KMS-11 (cell line): ENCODE measurements around the gene PCGF1.

Experiments used
- H2AFZ ChIP-seq: fragments of 200-600 bp; sonication (generic); 2 replicates; pipeline ENCODE4 v1.6.1; 2016; ENCODE audit warnings: antibody characterized with exemption, mixed run types, low read depth
- H3K27ac ChIP-seq: fragments of 200-600 bp; sonication (generic); 2 replicates; pipeline ENCODE4 v1.6.1; 2016; ENCODE audit warnings: mild to moderate bottlenecking, mixed run types
- H3K27me3 ChIP-seq: fragments of 200-600 bp; sonication (generic); 2 replicates; pipeline ENCODE4 v1.6.1; 2017; ENCODE audit warnings: mild to moderate bottlenecking, low read depth, mixed run types, moderate library complexity; ENCODE audit not compliant: insufficient read depth
- H3K36me3 ChIP-seq: fragments of 200-600 bp; sonication (generic); 2 replicates; pipeline ENCODE4 v1.6.1; 2017; ENCODE audit warnings: mild to moderate bottlenecking, mixed run types; ENCODE audit not compliant: insufficient read depth
- H3K4me1 ChIP-seq: fragments of 200-600 bp; sonication (generic); 2 replicates; pipeline ENCODE4 v1.6.1; 2016; ENCODE audit warnings: mild to moderate bottlenecking, low read depth, mixed run types; ENCODE audit not compliant: poor library complexity, severe bottlenecking
- H3K4me2 ChIP-seq: fragments of 200-600 bp; sonication (generic); 2 replicates; pipeline ENCODE4 v1.7.0; 2016; ENCODE audit warnings: mild to moderate bottlenecking, mixed run types
- H3K4me3 ChIP-seq: fragments of 200-600 bp; sonication (generic); IDR thresholded peaks from 2 replicates; pipeline ENCODE4 v1.6.1; 2017; ENCODE audit warnings: low read depth, low read length, mixed read lengths; ENCODE audit not compliant: insufficient read depth
- H3K79me2 ChIP-seq: fragments of 200-600 bp; sonication (generic); 2 replicates; pipeline ENCODE4 v1.6.1; 2016; ENCODE audit warnings: low read depth, mixed run types; ENCODE audit not compliant: insufficient read depth
- H3K9ac ChIP-seq: fragments of 200-600 bp; sonication (generic); 2 replicates; pipeline ENCODE4 v1.6.1; 2016; ENCODE audit warnings: mild to moderate bottlenecking, mixed run types
- H4K20me1 ChIP-seq: fragments of 200-600 bp; sonication (generic); 2 replicates; pipeline ENCODE4 v1.6.1; 2016; ENCODE audit warnings: mild to moderate bottlenecking, mixed run types; ENCODE audit not compliant: insufficient read depth
- CTCF ChIP-seq: fragments of 200-600 bp; sonication (generic); conservative IDR thresholded peaks from 2 replicates; pipeline ENCODE4 v1.6.1; 2017; ENCODE audit warnings: low read depth, mild to moderate bottlenecking, antibody characterized with exemption, low read length, moderate library complexity, mixed read lengths

The PCGF1 gene

DNA sequence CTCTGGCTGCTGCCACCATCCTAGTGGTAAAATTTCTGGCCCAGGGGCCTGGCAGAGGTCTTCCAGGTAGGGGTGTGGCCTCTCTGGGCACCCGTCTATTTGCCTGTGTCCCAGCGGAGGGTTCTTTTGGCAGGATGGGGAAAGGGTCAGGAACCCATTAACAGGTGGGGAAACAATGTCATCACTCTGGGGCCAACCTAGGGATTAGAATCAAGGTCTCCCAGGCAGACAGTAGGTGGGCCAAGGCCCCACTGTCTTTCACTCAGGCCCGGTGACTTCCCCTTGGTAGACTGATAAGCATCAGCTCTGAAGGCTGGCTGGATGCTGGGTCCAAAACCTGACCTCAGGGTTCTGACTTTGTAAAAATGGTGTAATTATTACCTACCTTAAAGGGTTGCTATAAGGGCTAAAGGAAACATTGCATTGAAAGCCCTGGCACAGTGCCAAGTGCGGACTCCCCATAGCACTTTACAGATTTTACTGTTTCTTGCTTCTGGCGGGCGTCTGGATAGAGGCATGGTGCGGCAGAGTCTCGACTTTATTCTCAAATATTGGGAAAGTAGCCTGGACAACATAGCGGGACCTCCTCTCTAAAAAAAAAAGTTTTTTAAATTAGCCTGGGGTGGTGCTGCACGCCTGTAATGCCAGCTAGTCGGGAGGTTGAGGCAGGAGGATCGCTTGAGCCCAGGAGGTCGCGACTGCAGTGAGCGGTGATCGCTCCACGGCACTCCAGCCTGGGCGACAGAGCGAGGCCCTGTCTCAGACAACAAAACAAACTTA is 10.3 kb downstream of the PCGF1 start:
- TF ChIP-seq CTCF = no peak

GRCh38 chr2:74495440-74495839 is 12.1 kb downstream of the PCGF1 start:
- H3K36me3 ChIP-seq = no peaks in the 10 kb centered on the region
- no peaks in the 10 kb centered on the region for H4K20me1 ChIP-seq
- H3K79me2 ChIP-seq = no peaks in the 10 kb centered on the region
- no peak overlapping the region for H3K4me2 ChIP-seq
- H2AFZ ChIP-seq = no peak overlapping the region
- H3K27ac ChIP-seq = no peak overlapping the region
- H3K4me1 ChIP-seq = no peaks in the 10 kb centered on the region
- H3K9ac ChIP-seq = no peak overlapping the region
- TF ChIP-seq CTCF = no peak
- no peaks in the 10 kb centered on the region for H3K27me3 ChIP-seq
- H3K4me3 ChIP-seq = no peak overlapping the region

More for the DNA sequence above, 10.3 kb downstream of the PCGF1 start:
- no peak overlapping the region for H3K4me2 ChIP-seq
- peaks cover 5% of the 10 kb centered on the region for H3K4me1 ChIP-seq
- H4K20me1 ChIP-seq = no peaks in the 10 kb centered on the region
- H3K4me3 ChIP-seq = no peak overlapping the region
- H3K27ac ChIP-seq = no peak overlapping the region
- no peak overlapping the region for H2AFZ ChIP-seq
- no peaks in the 10 kb centered on the region for H3K36me3 ChIP-seq
- no peak overlapping the region for H3K9ac ChIP-seq
- H3K27me3 ChIP-seq = peaks cover 3% of the 10 kb centered on the region; the same call in 1 of the 2 replicates
- H3K79me2 ChIP-seq = no peaks in the 10 kb centered on the region

DNA sequence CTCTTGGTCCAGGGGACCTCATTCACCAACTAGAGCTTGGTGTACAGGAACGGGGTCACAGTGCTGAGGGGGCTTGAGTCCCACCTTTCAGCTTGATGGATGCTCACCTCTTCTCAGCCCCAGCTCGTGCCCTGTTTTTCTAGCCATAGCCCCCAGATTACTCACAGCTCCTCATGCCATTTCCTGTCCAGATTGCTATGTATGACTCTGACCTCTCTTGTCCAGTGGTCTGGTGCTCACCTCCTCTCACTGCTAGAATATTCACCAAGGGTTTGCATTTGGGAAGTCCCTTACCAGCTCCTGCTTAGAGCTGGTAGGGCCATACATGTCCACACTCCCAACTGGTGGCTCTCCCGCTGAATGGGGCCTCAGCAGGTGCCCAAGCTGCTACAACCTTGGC is 13.9 kb downstream of the PCGF1 start:
- H3K4me1 ChIP-seq = no peaks in the 10 kb centered on the region
- no peaks in the 10 kb centered on the region for H4K20me1 ChIP-seq
- no peak overlapping the region for H3K4me3 ChIP-seq
- no peaks in the 10 kb centered on the region for H3K36me3 ChIP-seq
- H3K9ac ChIP-seq = no peak overlapping the region
- no peaks in the 10 kb centered on the region for H3K27me3 ChIP-seq
- H3K79me2 ChIP-seq = no peaks in the 10 kb centered on the region
- no peak for TF ChIP-seq CTCF
- H3K4me2 ChIP-seq = no peak overlapping the region
- no peak overlapping the region for H3K27ac ChIP-seq
- H2AFZ ChIP-seq = no peak overlapping the region

- Histone ChIP-seq H3K4me3 (no peak overlapping the region), H3K27ac (no peak overlapping the region), H3K36me3 (no peaks in the 10 kb centered on the region), H3K79me2 (no peaks in the 10 kb centered on the region), H4K20me1 (no peaks in the 10 kb centered on the region), H3K4me1 (no peaks in the 10 kb centered on the region), H3K9ac (no peak overlapping the region), H3K27me3 (no peaks in the 10 kb centered on the region), H3K4me2 (no peak overlapping the region), H2AFZ (no peak overlapping the region)
- TF ChIP-seq CTCF = no peak
Measured at GRCh38 chr2:74491648-74492544, 15.6 kb downstream of the PCGF1 start.
